CD4-positive, alpha-beta T cell (primary cell): ENCODE measurements around the gene CEP95. TPM values are rescaled to one million over a fixed set of nuclear protein-coding genes. Genes with fewer than 3 reads are reported as not detected.

Experiments used
- ATAC-seq: fragments of 200-7000 bp; cut with Tn5 transposase; one replicate; pipeline ENCODE4 v1.10.0; 2022; ENCODE audit warnings: mild to moderate bottlenecking; ENCODE audit not compliant: poor library complexity
- CTCF ChIA-PET: fragments of 350-600 bp; sonication (Branson Sonifier 250); formaldehyde crosslinking; loops from one replicate; lab custom pipeline; 2021; ENCODE audit warnings: antibody characterized with exemption, inconsistent platforms; lab: Charles Lee
- POLR2A ChIA-PET: fragments of 350-600 bp; sonication (Branson Sonifier 250); formaldehyde crosslinking; loops from one replicate; lab custom pipeline; 2021; ENCODE audit warnings: antibody characterized with exemption, inconsistent platforms; lab: Charles Lee
- DNase-seq, 14 experiments: peaks; one replicate each; pipeline ENCODE4 v3.0.0-alpha.2; 2013 to 2020; ENCODE audit warnings: mixed read lengths in 2 of 14
- H3K27ac ChIP-seq, 2 donors: one replicate each; pipeline versions ENCODE4 v1.5.1 to v1.7.0; 2013; ENCODE audit warnings: low read length in 2 of 2, low read depth in 1 of 2, mild to moderate bottlenecking in 1 of 2
- H3K27me3 ChIP-seq, 2 experiments: 1 replicate in 1 of 2; 2 replicates in 1 of 2; pipeline versions ENCODE4 v1.6.1 to v1.7.0; 2013; ENCODE audit warnings: low read length in 2 of 2, control low read depth in 1 of 2, mild to moderate bottlenecking in 1 of 2, moderate library complexity in 1 of 2; ENCODE audit not compliant: insufficient read depth in 2 of 2, control insufficient read depth in 1 of 2
- H3K36me3 ChIP-seq: one replicate; pipeline ENCODE4 v1.6.1; 2013; ENCODE audit warnings: low read length, control low read depth; ENCODE audit not compliant: insufficient read depth
- H3K4me1 ChIP-seq: one replicate; pipeline ENCODE4 v1.6.1; 2013; ENCODE audit warnings: low read length, control low read depth; ENCODE audit not compliant: insufficient read depth
- H3K4me3 ChIP-seq: one replicate; pipeline ENCODE4 v1.5.1; 2013; ENCODE audit warnings: mild to moderate bottlenecking, low read length, moderate library complexity
- H3K9me3 ChIP-seq, 2 experiments: 1 replicate in 1 of 2; 2 replicates in 1 of 2; pipeline versions ENCODE4 v1.6.1 to v1.7.0; 2013; ENCODE audit warnings: low read length in 2 of 2, mild to moderate bottlenecking in 2 of 2, control low read depth in 1 of 2, moderate library complexity in 1 of 2; ENCODE audit not compliant: control insufficient read depth in 1 of 2, insufficient read depth in 1 of 2
- H3K27ac Mint-ChIP-seq: one replicate; pipeline ENCODE4 v1.8.0; 2020; ENCODE audit warnings: mixed read lengths
- H3K27me3 Mint-ChIP-seq: one replicate; pipeline ENCODE4 v1.8.0; 2021; ENCODE audit warnings: mixed read lengths
- H3K36me3 Mint-ChIP-seq: one replicate; pipeline ENCODE4 v1.8.0; 2021; ENCODE audit warnings: low read depth, mixed read lengths
- H3K4me1 Mint-ChIP-seq: one replicate; pipeline ENCODE4 v1.8.0; 2021; ENCODE audit warnings: low read depth, mixed read lengths
- H3K4me3 Mint-ChIP-seq: one replicate; pipeline ENCODE4 v1.8.0; 2020; ENCODE audit warnings: mild to moderate bottlenecking, mixed read lengths
- H3K9me3 Mint-ChIP-seq: one replicate; pipeline ENCODE4 v1.8.0; 2020; ENCODE audit warnings: mixed read lengths
- CTCF ChIP-seq: fragments of 200-600 bp; IDR thresholded peaks from one replicate; pipeline ENCODE4 v1.8.0; 2022; ENCODE audit warnings: antibody characterized with exemption, mild to moderate bottlenecking
- intact Hi-C, 2 experiments: fragments of 100-400 bp; cut with DNase I in 1 of 2; cut with micrococcal nuclease in 1 of 2; formaldehyde crosslinking; loops; one replicate each; pipeline versions ENCODE4 v1.15.1 to v1.9.0; 2023 to 2025; cut with DNase I, micrococcal nuclease
- total RNA-seq, 174 experiments: library from RNA in 2 of 174; stranded (reverse) in 2 of 174; gene quantifications; one replicate each; pipeline ENCODE4 v1.2.3 and lab custom pipeline; 2021 to 2026

CEP95 gene
- total RNA-seq, 2 experiments from 2014 or later, result 256 to 269 TPM

GRCh38 chr17:64503341-64503740 is 3.4 kb upstream of the CEP95 start:
- ATAC-seq (no peak), DNase-seq (peak in 2 of 14 experiments; percentile 24 to 29)
- Mint-ChIP-seq H3K36me3 (peaks cover 98% of the 10 kb centered on the region), H3K9me3 (no peaks in the 10 kb centered on the region), H3K4me3 (peak overlapping the region; percentile 99), H3K4me1 (peaks cover 77% of the 10 kb centered on the region), H3K27me3 (no peaks in the 10 kb centered on the region), H3K27ac (peak overlapping the region; percentile 99)
- Histone ChIP-seq H3K27ac (no peak overlapping the region), H3K36me3 (peaks cover 69% of the 10 kb centered on the region), H3K4me3 (no peak overlapping the region), H3K4me1 (peaks cover 33% of the 10 kb centered on the region), H3K27me3 (no peaks in the 10 kb centered on the region), H3K9me3 (no peaks in the 10 kb centered on the region)
- no peak for TF ChIP-seq CTCF
- ChIA-PET POLR2A (interaction anchor here (0.6 to 7.4 kb wide), 7 partner anchors 9 to 451 kb away, joined by 3 to 453 read pairs (median 3); partner anchors contain the start of gene POLG2), CTCF (interaction anchor here (1.0 kb wide), 1 partner anchor 83 kb away, joined by 3 read pairs; no protein-coding TSS in a partner anchor)
- intact Hi-C loops, result loop anchor here (10.0 kb wide), 2 partner anchors 359 to 479 kb away; partner anchors contain the start of gene ICAM2 (in 1 of the 2)

GRCh38 chr17:64503821-64504768 is 2.7 kb upstream of the CEP95 start:
- Histone ChIP-seq H3K27me3 (no peaks in the 10 kb centered on the region), H3K27ac (peak overlapping the region; percentile 99 to 100), H3K36me3 (peaks cover 65% of the 10 kb centered on the region), H3K4me1 (peaks cover 37% of the 10 kb centered on the region), H3K9me3 (no peaks in the 10 kb centered on the region), H3K4me3 (peak overlapping the region; percentile 90)
- TF ChIP-seq CTCF, result no peak
- Mint-ChIP-seq H3K4me3 (peak overlapping the region; percentile 99), H3K9me3 (no peaks in the 10 kb centered on the region), H3K4me1 (peaks cover 77% of the 10 kb centered on the region), H3K27me3 (no peaks in the 10 kb centered on the region), H3K27ac (peak overlapping the region; percentile 99), H3K36me3 (peaks cover 96% of the 10 kb centered on the region)
- DNase-seq (peak in 1 of 14 experiments; percentile 25), ATAC-seq (no peak)
- ChIA-PET CTCF (interaction anchor here (1.0 to 4.0 kb wide), 2 partner anchors 13 to 84 kb away, joined by 3 to 33 read pairs; no protein-coding TSS in a partner anchor), POLR2A (interaction anchor here (0.6 to 7.4 kb wide), 15 partner anchors 10 to 806 kb away, joined by 3 to 453 read pairs (median 18); partner anchors contain the start of genes POLG2 and TEX2)
- intact Hi-C loops, result loop anchor here (10.0 kb wide), 2 partner anchors 359 to 479 kb away; partner anchors contain the start of gene ICAM2 (in 1 of the 2)

GRCh38 chr17:64504769-64505339 is 1.9 kb upstream of the CEP95 start:
- Mint-ChIP-seq H3K4me3 (peak overlapping the region; percentile 99), H3K4me1 (peaks cover 70% of the 10 kb centered on the region), H3K36me3 (peaks cover 96% of the 10 kb centered on the region), H3K9me3 (no peaks in the 10 kb centered on the region), H3K27me3 (no peaks in the 10 kb centered on the region), H3K27ac (peak overlapping the region; percentile 99)
- TF ChIP-seq CTCF, result no peak
- ATAC-seq (no peak), DNase-seq (no peak)
- peak overlapping the region; percentile 99 to 100 for H3K27ac ChIP-seq
- CTCF ChIA-PET, result interaction anchor here (3.6 to 4.0 kb wide), 3 partner anchors 8 to 85 kb away, joined by 26 to 40 read pairs (median 33); partner anchors contain the start of gene POLG2
- peaks cover 65% of the 10 kb centered on the region for H3K36me3 ChIP-seq
- H3K27me3 ChIP-seq, result no peaks in the 10 kb centered on the region
- peaks cover 41% of the 10 kb centered on the region for H3K4me1 ChIP-seq
- H3K9me3 ChIP-seq, result no peaks in the 10 kb centered on the region
- intact Hi-C loops, result loop anchor here (5.0 to 10.0 kb wide), 6 partner anchors 142 to 883 kb away; partner anchors contain the start of genes ICAM2 (in 1 of the 2), LIMD2 (in 1 of the 2), MAP3K3 (in 1 of the 2) and SMARCD2 (in 1 of the 2)
- POLR2A ChIA-PET, result interaction anchor here (0.6 to 7.4 kb wide), 51 partner anchors 10 to 883 kb away, joined by 3 to 453 read pairs (median 6); partner anchors contain the start of genes CCDC47, DDX42, ERN1 and GNA13
- H3K4me3 ChIP-seq, result peak overlapping the region; percentile 90
